Measurements from ENCODE around the gene LRIG2. TPM values are rescaled to one million over a fixed set of nuclear protein-coding genes. Genes with fewer than 3 reads are reported as not detected.

The LRIG2 gene
- polyA plus RNA-seq, 1 of the 3 experiments (the other 2 are of a cell fraction): 3.8 TPM

- no peak overlapping the region for H2AFZ ChIP-seq (ENCODE audit: low read depth)
- no peaks in the 10 kb centered on the region for H3K27me3 ChIP-seq (ENCODE audit: insufficient read depth)
- H3K79me2 ChIP-seq (ENCODE audit: insufficient read depth): no peaks in the 10 kb centered on the region
- 92% methylated on average over 5 of the region's 5 CpGs for WGBS (ENCODE audit: low lambda C conversion rate)
- no peak for TF ChIP-seq FOSL2 (IDR thresholded peaks at IDR 0.05; ENCODE audit: borderline replicate concordance, low read depth)
- TF ChIP-seq MEF2A (IDR thresholded peaks at IDR 0.05; ENCODE audit: borderline replicate concordance, low read depth): no peak
- no peak for TF ChIP-seq MAX (IDR thresholded peaks at IDR 0.05; ENCODE audit: low read depth)
- no peak for TF ChIP-seq RXRA (IDR thresholded peaks at IDR 0.05; ENCODE audit: borderline replicate concordance, low read depth)
- TF ChIP-seq TAF1 (IDR thresholded peaks at IDR 0.05; ENCODE audit: borderline replicate concordance, low read depth, low read length): no peak
- TF ChIP-seq ELF1 (IDR thresholded peaks at IDR 0.05): no peak
- no peak for TF ChIP-seq CTCF (IDR thresholded peaks at IDR 0.05)
- no peak for TF ChIP-seq YY1 (IDR thresholded peaks at IDR 0.05; ENCODE audit: low read depth)
- TF ChIP-seq SMC3 (IDR thresholded peaks at IDR 0.05; ENCODE audit: low read depth, low read length): no peak
- no peak for TF ChIP-seq FOXM1 (IDR thresholded peaks at IDR 0.05; ENCODE audit: low read depth)
- no peak for TF ChIP-seq RCOR1 (IDR thresholded peaks at IDR 0.05; ENCODE audit: low read length)
- TF ChIP-seq NRF1 (IDR thresholded peaks at IDR 0.05; ENCODE audit: low read depth, low read length): no peak
- TF ChIP-seq PBX3 (IDR thresholded peaks at IDR 0.05): no peak
- no peak for TF ChIP-seq RFX5 (IDR thresholded peaks at IDR 0.05; ENCODE audit: low read length)
- TF ChIP-seq FOXJ3 (CRISPR knock-in tag; IDR thresholded peaks at IDR 0.05): no peak
- no peak for DNase-seq
- no peaks in the 10 kb centered on the region for H3K9me3 ChIP-seq
- peaks cover 0 to 6% of the 10 kb centered on the region in 2 experiments; a peak in 2 of 4 replicates for H3K4me1 ChIP-seq (ENCODE audit: control insufficient read depth in 1 of 2, insufficient read depth in 2 of 2, low read depth in 1 of 2, low read length in 1 of 2)
- H4K20me1 ChIP-seq (ENCODE audit: insufficient read depth): no peaks in the 10 kb centered on the region
- no peaks in the 10 kb centered on the region for H3K36me3 ChIP-seq (replicated peaks in 1 of 2; ENCODE audit: control insufficient read depth in 1 of 2, insufficient read depth in 2 of 2, low read length in 1 of 2)
- H3K4me3 ChIP-seq (ENCODE audit: low read depth in 2 of 2, low read length in 1 of 2): no peak overlapping the region
- no peak overlapping the region for H3K4me2 ChIP-seq
- no peaks in the 10 kb centered on the region for H3F3A ChIP-seq (replicated peaks; ENCODE audit: insufficient read depth)
- no peak overlapping the region for H3K9ac ChIP-seq
- no peak overlapping the region for H3K27ac ChIP-seq (ENCODE audit: low read depth in 2 of 2, low read length in 1 of 2)
- ChIA-PET CTCF (interaction anchor here (1.3 to 1.5 kb wide), 3 partner anchors 38 to 226 kb away, joined by 3 to 4 read pairs (median 4); partner anchors contain the start of gene LRIG2), POLR2A (no interaction called here)
- H3K9me2 ChIP-seq: no peaks in the 10 kb centered on the region
Measured at GRCh38 chr1:113035086-113035485, 37.9 kb upstream of the LRIG2 start.

GRCh38 chr1:113036639-113037321, 36.2 kb upstream of the LRIG2 start:
- DNase-seq: no peak
- TF ChIP-seq TCF12 (IDR thresholded peaks at IDR 0.05): no peak
- CTCF ChIA-PET: no interaction called here

More at GRCh38 chr1:113036639-113037321, 36.2 kb upstream of the LRIG2 start:
- Histone ChIP-seq H3K9me3 (no peaks in the 10 kb centered on the region), H2AFZ (ENCODE audit: low read depth) (no peak overlapping the region), H3K4me3 (ENCODE audit: low read depth in 2 of 2, low read length in 1 of 2) (no peak overlapping the region), H3K79me2 (ENCODE audit: insufficient read depth) (no peaks in the 10 kb centered on the region), H3F3A (replicated peaks; ENCODE audit: insufficient read depth) (no peaks in the 10 kb centered on the region), H3K27me3 (ENCODE audit: insufficient read depth) (no peaks in the 10 kb centered on the region), H3K36me3 (replicated peaks in 1 of 2; ENCODE audit: control insufficient read depth in 1 of 2, insufficient read depth in 2 of 2, low read length in 1 of 2) (no peaks in the 10 kb centered on the region), H3K9me2 (no peaks in the 10 kb centered on the region), H4K20me1 (ENCODE audit: insufficient read depth) (no peaks in the 10 kb centered on the region), H3K27ac (ENCODE audit: low read depth in 2 of 2, low read length in 1 of 2) (no peak overlapping the region), H3K4me1 (ENCODE audit: control insufficient read depth in 1 of 2, insufficient read depth in 2 of 2, low read depth in 1 of 2, low read length in 1 of 2) (peaks cover 0 to 10% of the 10 kb centered on the region in 2 experiments; a peak in 2 of 4 replicates), H3K9ac (no peak overlapping the region), H3K4me2 (no peak overlapping the region)
- POLR2A ChIA-PET: no interaction called here
- WGBS (ENCODE audit: low lambda C conversion rate): 87% methylated on average over 2 of the region's 2 CpGs

All from SK-N-SH (cell line).